Stimulated activated CD4-positive, alpha-beta T cell treated with anti-CD3 and anti-CD28 coated beads, Interleukin-2, amount 100 ng/mL, for 24 hours (primary cell): Measurements from ENCODE around the gene RABGGTB.
A peak's percentile ranks its signal among the peaks of the same experiment; 100 is the strongest.
"Not testable (repeated sequence)": the region's sequence is repeated elsewhere in the genome, so short reads cannot be mapped to it uniquely, and the experiment has no call there.

Experiments used
- DNase-seq, 2 donors: peaks; one replicate each; pipeline ENCODE4 v3.0.0-alpha.2; 2020

The RABGGTB gene

GRCh38 chr1:75785983-75786853, at the start of gene RABGGTB:
Gene RABGGTB, plus strand, starts transcription at chr1:75786256. Its CDS starts 16 bp downstream, at chr1:75786272.
- peak; percentile 94 to 95 for DNase-seq

GRCh38 chr1:75742047-75742625, 43.9 kb upstream of the RABGGTB start:
- DNase-seq, result no peak

- DNase-seq, result no peak
These were observed 40.8 kb upstream of the RABGGTB start for GRCh38 chr1:75745276-75745675.

- DNase-seq, result not testable (repeated sequence)
These were observed 28.8 kb upstream of the RABGGTB start for GRCh38 chr1:75757210-75757609.

GRCh38 chr1:75758543-75758942, 27.5 kb upstream of the RABGGTB start:
- not testable (repeated sequence) for DNase-seq

- DNase-seq, result no peak
These were observed 21.9 kb upstream of the RABGGTB start for GRCh38 chr1:75764057-75764655.

GRCh38 chr1:75765697-75766355, 20.2 kb upstream of the RABGGTB start:
- no peak for DNase-seq

GRCh38 chr1:75768016-75768415, 18.0 kb upstream of the RABGGTB start:
- no peak for DNase-seq

- DNase-seq, result no peak
These were observed 15.3 kb upstream of the RABGGTB start for GRCh38 chr1:75770761-75771160.

- no peak for DNase-seq
These were observed 14.1 kb upstream of the RABGGTB start for GRCh38 chr1:75771978-75772377.

GRCh38 chr1:75777812-75778211, 8.2 kb upstream of the RABGGTB start:
- not testable (repeated sequence) for DNase-seq

GRCh38 chr1:75778694-75779093, 7.4 kb upstream of the RABGGTB start:
- not testable (repeated sequence) for DNase-seq

GRCh38 chr1:75780183-75780582, 5.9 kb upstream of the RABGGTB start:
- DNase-seq, result not testable (repeated sequence)

GRCh38 chr1:75783920-75784319, 2.1 kb upstream of the RABGGTB start:
- DNase-seq, result not testable (repeated sequence)

GRCh38 chr1:75785320-75785982, 605 bp upstream of the RABGGTB start:
- DNase-seq, result no peak

GRCh38 chr1:75786901-75787493, 941 bp downstream of the RABGGTB start:
- peak in 1 of 2 donors; percentile 22 for DNase-seq

GRCh38 chr1:75787524-75787923, 1.5 kb downstream of the RABGGTB start:
- DNase-seq, result no peak

GRCh38 chr1:75789988-75790387, 3.9 kb downstream of the RABGGTB start:
- DNase-seq, result no peak

- no peak for DNase-seq
These were observed 5.0 kb downstream of the RABGGTB start for GRCh38 chr1:75791022-75791421.

- DNase-seq, result no peak
These were observed 6.0 kb downstream of the RABGGTB start for GRCh38 chr1:75792091-75792490.

GRCh38 chr1:75794382-75794781, 8.3 kb downstream of the RABGGTB start:
- no peak for DNase-seq

GRCh38 chr1:75795703-75796193, 9.7 kb downstream of the RABGGTB start:
- no peak for DNase-seq
